WTC11 (cell line): ENCODE measurements around the gene SKAP2. TPM values are rescaled to one million over a fixed set of nuclear protein-coding genes. Genes with fewer than 3 reads are reported as not detected.

Source experiments
- ATAC-seq: fragments of 200-7000 bp; cut with Tn5 transposase; 2 replicates; pipeline ENCODE4 v1.10.0; 2021; ENCODE audit warnings: mild to moderate bottlenecking, moderate library complexity
- CTCF ChIA-PET: fragments of 300-600 bp; sonication (Branson Sonifier 250); formaldehyde crosslinking; loops from one replicate; lab custom pipeline; 2021; ENCODE audit warnings: antibody characterized with exemption; lab: Charles Lee
- POLR2A ChIA-PET: fragments of 350-600 bp; sonication (Branson Sonifier 250); formaldehyde crosslinking; loops from one replicate; lab custom pipeline; 2021; ENCODE audit warnings: antibody characterized with exemption; lab: Charles Lee
- DNase-seq: peaks from one replicate; pipeline ENCODE4 v3.0.0; 2021; ENCODE audit warnings: low spot score
- H3K27ac Mint-ChIP-seq: 2 replicates; pipeline ENCODE4 v1.8.0; 2021; ENCODE audit warnings: mixed read lengths
- H3K27me3 Mint-ChIP-seq: 2 replicates; pipeline ENCODE4 v1.8.0; 2021; ENCODE audit warnings: low read depth, mild to moderate bottlenecking, moderate library complexity, mixed read lengths
- H3K36me3 Mint-ChIP-seq: 2 replicates; pipeline ENCODE4 v1.8.0; 2021; ENCODE audit warnings: mixed read lengths
- H3K4me1 Mint-ChIP-seq: 2 replicates; pipeline ENCODE4 v1.8.0; 2022; ENCODE audit warnings: mixed read lengths
- H3K4me3 Mint-ChIP-seq: 2 replicates; pipeline ENCODE4 v1.8.0; 2021; ENCODE audit warnings: mild to moderate bottlenecking, moderate library complexity, mixed read lengths
- H3K9me3 Mint-ChIP-seq: 2 replicates; pipeline ENCODE4 v1.8.0; 2021; ENCODE audit warnings: mixed read lengths
- CREB1 ChIP-seq: sonication (generic); formaldehyde crosslinking; IDR thresholded peaks from 2 replicates; pipeline ENCODE4 v1.8.0; 2023; ENCODE audit warnings: mild to moderate bottlenecking, missing genetic modification reagents
- EMX1 ChIP-seq: fragments of 250-450 bp; sonication (Bioruptor Pico); IDR thresholded peaks from 2 replicates; pipeline ENCODE4 v1.8.0; 2021; ENCODE audit warnings: mild to moderate bottlenecking
- FOXJ3 ChIP-seq: sonication (generic); formaldehyde crosslinking; IDR thresholded peaks from 2 replicates; pipeline ENCODE4 v1.9.0; 2021; ENCODE audit warnings: missing genetic modification reagents, mild to moderate bottlenecking, borderline replicate concordance
- FOXK1 ChIP-seq: sonication (generic); formaldehyde crosslinking; IDR thresholded peaks from 2 replicates; pipeline ENCODE4 v1.8.0; 2022; ENCODE audit warnings: mild to moderate bottlenecking, moderate library complexity, missing genetic modification reagents
- GTF2I ChIP-seq: fragments of 250-450 bp; sonication (Bioruptor Pico); conservative IDR thresholded peaks from 2 replicates; pipeline ENCODE4 v1.4.0; 2021; ENCODE audit warnings: mild to moderate bottlenecking
- NR3C1 ChIP-seq: sonication (generic); formaldehyde crosslinking; conservative IDR thresholded peaks from 2 replicates; pipeline ENCODE4 v1.8.1; 2023; ENCODE audit warnings: low read depth, mild to moderate bottlenecking, missing genetic modification reagents
- SOX15 ChIP-seq: fragments of 250-450 bp; sonication (Bioruptor Pico); IDR thresholded peaks from 2 replicates; pipeline ENCODE4 v1.9.0; 2021; ENCODE audit warnings: mild to moderate bottlenecking
- TCF7 ChIP-seq: sonication (generic); formaldehyde crosslinking; IDR thresholded peaks from 2 replicates; pipeline ENCODE4 v1.8.0; 2022; ENCODE audit warnings: mild to moderate bottlenecking, low read depth, missing genetic modification reagents, moderate library complexity
- ZNF232 ChIP-seq: sonication (generic); formaldehyde crosslinking; IDR thresholded peaks from 2 replicates; pipeline ENCODE4 v1.8.0; 2022; ENCODE audit warnings: mild to moderate bottlenecking, missing genetic modification reagents
- ZNF416 ChIP-seq: fragments of 250-450 bp; sonication (Bioruptor Pico); IDR thresholded peaks from 2 replicates; pipeline ENCODE4 v1.9.0; 2021; ENCODE audit warnings: mild to moderate bottlenecking, inconsistent platforms
- total RNA-seq: library from RNA; stranded (reverse); gene quantifications from 3 replicates; pipeline ENCODE4 v1.2.3, GENCODE V29; 2021
- TF ChIP-seq, protein P1 (sequence below): sonication (generic); formaldehyde crosslinking; IDR thresholded peaks from 2 replicates; pipeline ENCODE4 v1.8.0; 2023; ENCODE audit warnings: mild to moderate bottlenecking, missing genetic modification reagents
- TF ChIP-seq, protein P2 (sequence below): sonication (generic); formaldehyde crosslinking; conservative IDR thresholded peaks from 2 replicates; pipeline ENCODE4 v1.8.1; 2023; ENCODE audit warnings: mild to moderate bottlenecking, low read depth, missing genetic modification reagents, moderate library complexity
- TF ChIP-seq, protein P3 (sequence below): fragments of 250-450 bp; sonication (Bioruptor Pico); IDR thresholded peaks from 2 replicates; pipeline ENCODE4 v1.8.0; 2021; ENCODE audit warnings: mild to moderate bottlenecking
- TF ChIP-seq, protein P4 (sequence below): sonication (generic); formaldehyde crosslinking; conservative IDR thresholded peaks from 2 replicates; pipeline ENCODE4 v1.8.1; 2022; ENCODE audit warnings: mild to moderate bottlenecking, missing genetic modification reagents
- TF ChIP-seq, protein P5 (sequence below): fragments of 250-450 bp; sonication (Bioruptor Pico); conservative IDR thresholded peaks from 2 replicates; pipeline ENCODE4 v1.9.0; 2021; ENCODE audit warnings: mild to moderate bottlenecking

Gene SKAP2
- total RNA-seq, 1 experiment from 2014 or later: 2.5 TPM

DNA sequence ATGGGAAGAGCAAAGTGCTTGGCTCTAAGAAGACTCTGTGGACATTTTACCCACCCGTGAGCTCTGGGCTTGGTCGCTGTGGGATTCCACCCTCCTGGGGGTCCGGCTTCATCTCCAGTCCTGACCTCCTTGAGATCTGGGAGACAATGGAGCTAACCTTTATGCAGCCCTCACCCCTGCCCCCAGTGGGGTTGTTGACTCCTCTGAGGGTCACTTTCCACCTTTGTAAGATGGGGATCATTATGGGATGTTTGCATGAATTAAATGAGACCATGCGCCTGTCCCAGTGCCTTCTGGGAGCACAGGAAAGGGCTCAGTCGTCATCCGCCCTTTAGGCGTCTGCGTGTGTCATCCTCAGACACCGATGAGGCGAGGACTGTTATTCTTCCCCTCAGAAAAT lies 237.2 kb downstream of the SKAP2 start:
- TF ChIP-seq NR3C1 (CRISPR knock-in tag): no peak
- H3K36me3 Mint-ChIP-seq: no peaks in the 10 kb centered on the region
- DNase-seq (no peak), ATAC-seq (no peak)
- CTCF ChIA-PET: no interaction called here
- H3K9me3 Mint-ChIP-seq: peaks cover 3% of the 10 kb centered on the region; the same call in 1 of the 2 replicates
- no peak overlapping the region for H3K27ac Mint-ChIP-seq
- POLR2A ChIA-PET: no interaction called here
- H3K4me3 Mint-ChIP-seq: no peak overlapping the region
- H3K4me1 Mint-ChIP-seq: no peaks in the 10 kb centered on the region
- H3K27me3 Mint-ChIP-seq: no peaks in the 10 kb centered on the region; the same call in 1 of the 2 replicates

DNA sequence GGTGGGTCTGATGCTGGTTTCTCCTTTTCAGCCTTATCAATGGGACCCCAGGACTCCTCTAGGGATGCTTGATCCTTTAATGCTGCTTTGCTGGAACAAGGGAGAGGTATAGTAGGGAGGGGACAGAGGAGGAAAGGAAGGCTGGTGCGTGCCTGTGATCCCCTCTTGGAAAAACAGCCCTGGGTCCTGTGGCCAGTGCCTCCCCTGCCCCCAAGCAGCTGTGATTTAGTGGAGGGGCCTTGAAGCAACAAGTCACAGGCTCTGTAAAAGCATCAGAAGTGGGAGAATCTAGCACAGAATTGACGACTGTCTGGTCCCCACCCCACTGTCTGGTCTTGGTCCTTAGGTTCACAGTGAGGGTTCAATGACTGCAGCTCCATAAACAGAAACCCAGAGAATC lies 237.7 kb downstream of the SKAP2 start:
- TF ChIP-seq FOXK1 (CRISPR knock-in tag) (no peak), CREB1 (CRISPR knock-in tag) (no peak), ZNF232 (CRISPR knock-in tag) (no peak), FOXJ3 (CRISPR knock-in tag) (no peak), ZNF416 (CRISPR knock-in tag) (no peak), GTF2I (CRISPR knock-in tag) (no peak), TCF7 (CRISPR knock-in tag) (no peak), EMX1 (CRISPR knock-in tag) (no peak), SOX15 (CRISPR knock-in tag) (no peak)
- TF ChIP-seq, protein P1, sequence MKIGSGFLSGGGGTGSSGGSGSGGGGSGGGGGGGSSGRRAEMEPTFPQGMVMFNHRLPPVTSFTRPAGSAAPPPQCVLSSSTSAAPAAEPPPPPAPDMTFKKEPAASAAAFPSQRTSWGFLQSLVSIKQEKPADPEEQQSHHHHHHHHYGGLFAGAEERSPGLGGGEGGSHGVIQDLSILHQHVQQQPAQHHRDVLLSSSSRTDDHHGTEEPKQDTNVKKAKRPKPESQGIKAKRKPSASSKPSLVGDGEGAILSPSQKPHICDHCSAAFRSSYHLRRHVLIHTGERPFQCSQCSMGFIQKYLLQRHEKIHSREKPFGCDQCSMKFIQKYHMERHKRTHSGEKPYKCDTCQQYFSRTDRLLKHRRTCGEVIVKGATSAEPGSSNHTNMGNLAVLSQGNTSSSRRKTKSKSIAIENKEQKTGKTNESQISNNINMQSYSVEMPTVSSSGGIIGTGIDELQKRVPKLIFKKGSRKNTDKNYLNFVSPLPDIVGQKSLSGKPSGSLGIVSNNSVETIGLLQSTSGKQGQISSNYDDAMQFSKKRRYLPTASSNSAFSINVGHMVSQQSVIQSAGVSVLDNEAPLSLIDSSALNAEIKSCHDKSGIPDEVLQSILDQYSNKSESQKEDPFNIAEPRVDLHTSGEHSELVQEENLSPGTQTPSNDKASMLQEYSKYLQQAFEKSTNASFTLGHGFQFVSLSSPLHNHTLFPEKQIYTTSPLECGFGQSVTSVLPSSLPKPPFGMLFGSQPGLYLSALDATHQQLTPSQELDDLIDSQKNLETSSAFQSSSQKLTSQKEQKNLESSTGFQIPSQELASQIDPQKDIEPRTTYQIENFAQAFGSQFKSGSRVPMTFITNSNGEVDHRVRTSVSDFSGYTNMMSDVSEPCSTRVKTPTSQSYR (CRISPR knock-in tag): no peak
- TF ChIP-seq, protein P2, sequence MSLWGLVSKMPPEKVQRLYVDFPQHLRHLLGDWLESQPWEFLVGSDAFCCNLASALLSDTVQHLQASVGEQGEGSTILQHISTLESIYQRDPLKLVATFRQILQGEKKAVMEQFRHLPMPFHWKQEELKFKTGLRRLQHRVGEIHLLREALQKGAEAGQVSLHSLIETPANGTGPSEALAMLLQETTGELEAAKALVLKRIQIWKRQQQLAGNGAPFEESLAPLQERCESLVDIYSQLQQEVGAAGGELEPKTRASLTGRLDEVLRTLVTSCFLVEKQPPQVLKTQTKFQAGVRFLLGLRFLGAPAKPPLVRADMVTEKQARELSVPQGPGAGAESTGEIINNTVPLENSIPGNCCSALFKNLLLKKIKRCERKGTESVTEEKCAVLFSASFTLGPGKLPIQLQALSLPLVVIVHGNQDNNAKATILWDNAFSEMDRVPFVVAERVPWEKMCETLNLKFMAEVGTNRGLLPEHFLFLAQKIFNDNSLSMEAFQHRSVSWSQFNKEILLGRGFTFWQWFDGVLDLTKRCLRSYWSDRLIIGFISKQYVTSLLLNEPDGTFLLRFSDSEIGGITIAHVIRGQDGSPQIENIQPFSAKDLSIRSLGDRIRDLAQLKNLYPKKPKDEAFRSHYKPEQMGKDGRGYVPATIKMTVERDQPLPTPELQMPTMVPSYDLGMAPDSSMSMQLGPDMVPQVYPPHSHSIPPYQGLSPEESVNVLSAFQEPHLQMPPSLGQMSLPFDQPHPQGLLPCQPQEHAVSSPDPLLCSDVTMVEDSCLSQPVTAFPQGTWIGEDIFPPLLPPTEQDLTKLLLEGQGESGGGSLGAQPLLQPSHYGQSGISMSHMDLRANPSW: no peak
- TF ChIP-seq, protein P3, sequence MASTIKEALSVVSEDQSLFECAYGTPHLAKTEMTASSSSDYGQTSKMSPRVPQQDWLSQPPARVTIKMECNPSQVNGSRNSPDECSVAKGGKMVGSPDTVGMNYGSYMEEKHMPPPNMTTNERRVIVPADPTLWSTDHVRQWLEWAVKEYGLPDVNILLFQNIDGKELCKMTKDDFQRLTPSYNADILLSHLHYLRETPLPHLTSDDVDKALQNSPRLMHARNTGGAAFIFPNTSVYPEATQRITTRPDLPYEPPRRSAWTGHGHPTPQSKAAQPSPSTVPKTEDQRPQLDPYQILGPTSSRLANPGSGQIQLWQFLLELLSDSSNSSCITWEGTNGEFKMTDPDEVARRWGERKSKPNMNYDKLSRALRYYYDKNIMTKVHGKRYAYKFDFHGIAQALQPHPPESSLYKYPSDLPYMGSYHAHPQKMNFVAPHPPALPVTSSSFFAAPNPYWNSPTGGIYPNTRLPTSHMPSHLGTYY: no peak
- TF ChIP-seq, protein P4, sequence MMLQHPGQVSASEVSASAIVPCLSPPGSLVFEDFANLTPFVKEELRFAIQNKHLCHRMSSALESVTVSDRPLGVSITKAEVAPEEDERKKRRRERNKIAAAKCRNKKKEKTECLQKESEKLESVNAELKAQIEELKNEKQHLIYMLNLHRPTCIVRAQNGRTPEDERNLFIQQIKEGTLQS (CRISPR knock-in tag): no peak
- TF ChIP-seq, protein P5, sequence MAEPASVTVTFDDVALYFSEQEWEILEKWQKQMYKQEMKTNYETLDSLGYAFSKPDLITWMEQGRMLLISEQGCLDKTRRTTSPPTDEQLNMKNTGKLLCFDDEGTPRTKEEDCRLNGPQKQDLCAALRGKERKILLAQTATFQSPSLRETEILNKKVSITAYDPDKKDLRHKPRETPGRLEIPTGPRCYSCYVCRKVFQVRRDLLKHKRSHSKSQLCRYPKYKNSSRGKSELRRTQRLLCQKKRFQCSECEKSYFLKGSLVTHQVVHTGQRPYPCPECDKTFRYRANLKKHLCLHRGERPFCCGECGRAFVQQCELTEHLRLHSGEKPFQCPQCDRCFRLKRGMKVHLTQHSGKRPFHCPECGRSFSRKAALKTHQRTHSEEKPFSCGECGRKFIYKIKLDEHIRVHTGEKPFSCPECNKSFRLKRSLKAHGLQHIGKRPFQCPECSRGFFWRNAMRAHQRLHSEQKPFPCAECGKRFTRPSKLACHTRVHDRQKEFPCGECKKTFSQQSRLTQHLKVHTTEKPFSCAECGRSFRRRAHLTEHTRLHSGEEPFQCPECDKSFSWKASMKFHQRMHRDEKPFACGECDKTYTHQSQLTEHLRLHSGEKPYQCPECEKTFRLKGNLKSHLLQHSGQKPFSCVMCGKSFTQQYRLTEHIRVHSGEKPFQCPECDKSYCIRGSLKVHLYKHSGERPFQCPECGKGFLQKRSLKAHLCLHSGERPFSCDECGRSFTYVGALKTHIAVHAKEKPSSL (CRISPR knock-in tag): no peak
- no peak overlapping the region for H3K27ac Mint-ChIP-seq
- H3K27me3 Mint-ChIP-seq: no peaks in the 10 kb centered on the region; the same call in 1 of the 2 replicates
- no peak for ATAC-seq
- no peaks in the 10 kb centered on the region for H3K4me1 Mint-ChIP-seq
- no peak overlapping the region for H3K4me3 Mint-ChIP-seq
- no peak for DNase-seq
- CTCF ChIA-PET: no interaction called here
- no peaks in the 10 kb centered on the region for H3K36me3 Mint-ChIP-seq
- POLR2A ChIA-PET: no interaction called here
- peaks cover 4% of the 10 kb centered on the region for H3K9me3 Mint-ChIP-seq
